Upper lobe of left lung (tissue), 6 donors: ENCODE measurements around the gene TBCD. TPM values are rescaled to one million over a fixed set of nuclear protein-coding genes. Genes with fewer than 3 reads are reported as not detected.
A peak's percentile ranks its signal among the peaks of the same experiment; 100 is the strongest.

Experiments
- ATAC-seq, 2 donors: fragments of 200-7000 bp; cut with Tn5 transposase; one replicate each; pipeline ENCODE4 v1.9.1; 2022; ENCODE audit warnings: mild to moderate bottlenecking in 2 of 2, moderate library complexity in 2 of 2; ENCODE audit not compliant: low FRiP score in 2 of 2
- DNase-seq, 2 donors: peaks; one replicate each; pipeline ENCODE4 v3.0.0-alpha.2; 2019 to 2020
- H3K27ac ChIP-seq, 4 donors: fragments of 200-600 bp; sonication (generic); one replicate each; pipeline ENCODE4 v1.5.1; 2016 to 2019
- H3K27me3 ChIP-seq, 4 donors: fragments of 200-600 bp; sonication (generic); one replicate each; pipeline ENCODE4 v1.5.1; 2017 to 2019
- H3K36me3 ChIP-seq, 4 donors: fragments of 200-600 bp; sonication (generic); one replicate each; pipeline ENCODE4 v1.5.1; 2016 to 2019
- H3K4me1 ChIP-seq, 4 donors: fragments of 200-600 bp; sonication (generic); one replicate each; pipeline ENCODE4 v1.5.1; 2018 to 2019
- H3K4me3 ChIP-seq, 4 donors: fragments of 200-600 bp; sonication (generic); one replicate each; pipeline ENCODE4 v1.5.1; 2017 to 2019; ENCODE audit warnings: mild to moderate bottlenecking in 2 of 4, moderate library complexity in 1 of 4
- H3K9me3 ChIP-seq, 4 donors: fragments of 200-600 bp; sonication (generic); one replicate each; pipeline ENCODE4 v1.5.1; 2018 to 2019
- CTCF ChIP-seq, 6 experiments: fragments of 450-650 bp in 4 of 6; fragments of 200-600 bp in 2 of 6; sonication (generic) in 2 of 6; IDR thresholded peaks; one replicate each; pipeline ENCODE4 v1.5.1; 2016 to 2019; ENCODE audit warnings: antibody characterized with exemption in 6 of 6
- EP300 ChIP-seq, 4 donors: sonication (generic); formaldehyde crosslinking; IDR thresholded peaks; one replicate each; pipeline ENCODE4 v1.5.1; 2017; ENCODE audit warnings: antibody characterized with exemption in 4 of 4, control low read depth in 2 of 4
- POLR2A ChIP-seq, 4 donors: fragments of 450-650 bp; IDR thresholded peaks; one replicate each; pipeline ENCODE4 v1.5.1; 2016 to 2017; ENCODE audit warnings: antibody characterized with exemption in 4 of 4, mild to moderate bottlenecking in 2 of 4
- POLR2AphosphoS5 ChIP-seq, 2 donors: sonication (generic); formaldehyde crosslinking; IDR thresholded peaks; one replicate each; pipeline ENCODE4 v1.5.1; 2017; ENCODE audit warnings: antibody characterized with exemption in 2 of 2
- WGBS, 2 donors: methylation state at CpG; one replicate each; pipeline ENCODE4 v1.1.5; 2017 to 2018; 5-methylcytosine and 5-hydroxymethylcytosine counted together
- total RNA-seq, 6 donors: library from RNA; depleted of rRNA in 4 of 6; stranded (reverse); fragments of >200 nt in 4 of 6; gene quantifications; one replicate each; pipeline versions ENCODE4 v1.1.0 to v1.2.1, GENCODE V29; 2016 to 2021
- donor health status: DM: no; HTN: no; CAD: no; lungs with moderate emphysema.
- donor health status: DM: no; HTN: yes; CAD: no; lungs with severe emphysema.

Gene TBCD
- total RNA-seq, 6 donors from 2014 or later = 71.3 to 262 (median 104) TPM

- no peaks in the 10 kb centered on the region for H3K9me3 ChIP-seq
- H3K36me3 ChIP-seq = peaks cover 0 to 61% (median 47%) of the 10 kb centered on the region in 4 donors
- TF ChIP-seq CTCF (IDR thresholded peaks at IDR 0.05) (no peak), POLR2AphosphoS5 (IDR thresholded peaks at IDR 0.05) (no peak), POLR2A (IDR thresholded peaks at IDR 0.05) (no peak), EP300 (IDR thresholded peaks at IDR 0.05) (no peak)
- no peaks in the 10 kb centered on the region for H3K27me3 ChIP-seq
- ATAC-seq (no peak), DNase-seq (no peak)
- no peak overlapping the region for H3K4me3 ChIP-seq
- no peak overlapping the region for H3K27ac ChIP-seq
- WGBS, 2 donors = 78 to 90% methylated on average over 17 to 19 of the region's 19 CpGs
- peaks cover 0 to 6% (median 2%) of the 10 kb centered on the region in 4 donors for H3K4me1 ChIP-seq
Measured at GRCh38 chr17:82907797-82908542, 156.1 kb downstream of the TBCD start.

GRCh38 chr17:82908543-82909160 is 156.8 kb downstream of the TBCD start:
- Histone ChIP-seq H3K27ac (no peak overlapping the region), H3K4me1 (peaks cover 0 to 6% (median 2%) of the 10 kb centered on the region in 4 donors), H3K27me3 (no peaks in the 10 kb centered on the region), H3K9me3 (no peaks in the 10 kb centered on the region), H3K36me3 (peaks cover 0 to 60% (median 46%) of the 10 kb centered on the region in 4 donors), H3K4me3 (no peak overlapping the region)
- 79 to 86% methylated on average over 13 of the region's 13 CpGs for WGBS, 2 donors
- no peak for TF ChIP-seq CTCF (IDR thresholded peaks at IDR 0.05)
- no peak for TF ChIP-seq POLR2A (IDR thresholded peaks at IDR 0.05)
- TF ChIP-seq POLR2AphosphoS5 (IDR thresholded peaks at IDR 0.05) = no peak
- ATAC-seq (no peak), DNase-seq (no peak)

- no peaks in the 10 kb centered on the region for H3K27me3 ChIP-seq
- H3K9me3 ChIP-seq = no peaks in the 10 kb centered on the region
- 86 to 91% methylated on average over 26 of the region's 26 CpGs for WGBS, 2 donors
- DNase-seq = peak in 1 of 2 donors; percentile 73
- H3K4me1 ChIP-seq = peaks cover 0 to 6% (median 2%) of the 10 kb centered on the region in 4 donors
- ATAC-seq = no peak
- TF ChIP-seq CTCF (IDR thresholded peaks at IDR 0.05) (no peak), POLR2A (IDR thresholded peaks at IDR 0.05) (no peak), POLR2AphosphoS5 (IDR thresholded peaks at IDR 0.05) (no peak), EP300 (IDR thresholded peaks at IDR 0.05) (no peak)
- H3K4me3 ChIP-seq = no peak overlapping the region
- H3K36me3 ChIP-seq = peaks cover 0 to 58% (median 45%) of the 10 kb centered on the region in 4 donors
- no peak overlapping the region for H3K27ac ChIP-seq
Measured at GRCh38 chr17:82909322-82909904, 157.5 kb downstream of the TBCD start.

- no peak for ATAC-seq
- H3K36me3 ChIP-seq = peaks cover 0 to 53% (median 39%) of the 10 kb centered on the region in 4 donors
- no peak overlapping the region for H3K27ac ChIP-seq
- TF ChIP-seq POLR2A (IDR thresholded peaks at IDR 0.05) (no peak), POLR2AphosphoS5 (IDR thresholded peaks at IDR 0.05) (no peak), CTCF (IDR thresholded peaks at IDR 0.05) (no peak), EP300 (IDR thresholded peaks at IDR 0.05) (no peak)
- H3K9me3 ChIP-seq = no peaks in the 10 kb centered on the region
- DNase-seq = no peak
- no peak overlapping the region for H3K4me3 ChIP-seq
- no peaks in the 10 kb centered on the region for H3K27me3 ChIP-seq
- H3K4me1 ChIP-seq = peaks cover 0 to 10% (median 4%) of the 10 kb centered on the region in 4 donors
- 80 to 88% methylated on average over 12 of the region's 12 CpGs for WGBS, 2 donors
Measured at GRCh38 chr17:82910041-82910481, 158.2 kb downstream of the TBCD start.
